ENCODE measurements around the gene HIVEP3.

The HIVEP3 gene

GRCh38 chr1:41648230-41648629 is 270.5 kb downstream of the HIVEP3 start:
- no peak for TF ChIP-seq RAD21 (IDR thresholded peaks at IDR 0.05; ENCODE audit: low read depth)
- TF ChIP-seq MAX (IDR thresholded peaks at IDR 0.05) = no peak
- TF ChIP-seq CREB1 (IDR thresholded peaks at IDR 0.05; ENCODE audit: low read depth) = no peak
- no peak for TF ChIP-seq NFIC (IDR thresholded peaks at IDR 0.05)
- no peak for TF ChIP-seq EP300 (IDR thresholded peaks at IDR 0.05; ENCODE audit: borderline replicate concordance)
- TF ChIP-seq TEAD4 (IDR thresholded peaks at IDR 0.05) = no peak
- no peak for TF ChIP-seq TCF12 (IDR thresholded peaks at IDR 0.05; ENCODE audit: low read depth)
- TF ChIP-seq YY1 (IDR thresholded peaks at IDR 0.05; ENCODE audit: low read depth) = no peak
- TF ChIP-seq CEBPB (IDR thresholded peaks at IDR 0.05) = no peak
- no peak for TF ChIP-seq FOXM1 (IDR thresholded peaks at IDR 0.05; ENCODE audit: borderline replicate concordance, low read depth)
- no peak for TF ChIP-seq EGR1 (IDR thresholded peaks at IDR 0.05)
- no peak for TF ChIP-seq USF1 (IDR thresholded peaks at IDR 0.05)
- no peak for TF ChIP-seq TAF1 (IDR thresholded peaks at IDR 0.05; ENCODE audit: low read depth)
- no peak for TF ChIP-seq REST (IDR thresholded peaks at IDR 0.05; ENCODE audit: low read depth)
- TF ChIP-seq ZBTB7A (IDR thresholded peaks at IDR 0.05; ENCODE audit: low read depth) = no peak

GRCh38 chr1:41647221-41648135 is 271.2 kb downstream of the HIVEP3 start:
- TF ChIP-seq USF1 (IDR thresholded peaks at IDR 0.05) (no peak), CREB1 (IDR thresholded peaks at IDR 0.05; ENCODE audit: low read depth) (no peak), FOXM1 (IDR thresholded peaks at IDR 0.05; ENCODE audit: borderline replicate concordance, low read depth) (no peak), MAX (IDR thresholded peaks at IDR 0.05) (no peak)

GRCh38 chr1:41646186-41646585 is 272.5 kb downstream of the HIVEP3 start:
- TF ChIP-seq REST (IDR thresholded peaks at IDR 0.05; ENCODE audit: low read depth) = no peak
- no peak for TF ChIP-seq EP300 (IDR thresholded peaks at IDR 0.05; ENCODE audit: borderline replicate concordance)
- TF ChIP-seq YY1 (IDR thresholded peaks at IDR 0.05; ENCODE audit: low read depth) = no peak

GRCh38 chr1:41645062-41645461 is 273.7 kb downstream of the HIVEP3 start:
- TF ChIP-seq ZBTB7A (IDR thresholded peaks at IDR 0.05; ENCODE audit: low read depth) = no peak
- TF ChIP-seq MAX (IDR thresholded peaks at IDR 0.05) = no peak
- no peak for TF ChIP-seq NFIC (IDR thresholded peaks at IDR 0.05)

- TF ChIP-seq ZBTB7A (IDR thresholded peaks at IDR 0.05; ENCODE audit: low read depth) = no peak
- no peak for TF ChIP-seq TCF12 (IDR thresholded peaks at IDR 0.05; ENCODE audit: low read depth)
- TF ChIP-seq MAX (IDR thresholded peaks at IDR 0.05) = no peak
- TF ChIP-seq CREB1 (IDR thresholded peaks at IDR 0.05; ENCODE audit: low read depth) = no peak
- no peak for TF ChIP-seq TEAD4 (IDR thresholded peaks at IDR 0.05)
- no peak for TF ChIP-seq FOXM1 (IDR thresholded peaks at IDR 0.05; ENCODE audit: borderline replicate concordance, low read depth)
- TF ChIP-seq NFIC (IDR thresholded peaks at IDR 0.05) = no peak
- no peak for TF ChIP-seq REST (IDR thresholded peaks at IDR 0.05; ENCODE audit: low read depth)
- no peak for TF ChIP-seq CEBPB (IDR thresholded peaks at IDR 0.05)
- no peak for TF ChIP-seq RAD21 (IDR thresholded peaks at IDR 0.05; ENCODE audit: low read depth)
- TF ChIP-seq EP300 (IDR thresholded peaks at IDR 0.05; ENCODE audit: borderline replicate concordance) = no peak
- TF ChIP-seq EGR1 (IDR thresholded peaks at IDR 0.05) = no peak
- TF ChIP-seq YY1 (IDR thresholded peaks at IDR 0.05; ENCODE audit: low read depth) = no peak
- TF ChIP-seq TAF1 (IDR thresholded peaks at IDR 0.05; ENCODE audit: low read depth) = no peak
- TF ChIP-seq USF1 (IDR thresholded peaks at IDR 0.05) = no peak
Observed at GRCh38 chr1:41642922-41643821, 275.6 kb downstream of the HIVEP3 start.
